Tibial artery (tissue), 4 donors: Measurements from ENCODE around the gene STARD9.

Experiments
- DNase-seq, 2 donors: peaks; one replicate each; pipeline ENCODE4 v3.0.0-alpha.2; 2019
- H3K27ac ChIP-seq, 2 donors: fragments of 200-600 bp; sonication (generic) in 1 of 2; 1 replicate in 1 of 2; 2 replicates in 1 of 2; pipeline ENCODE4 v1.5.1; 2018 to 2019; ENCODE audit warnings: mild to moderate bottlenecking in 1 of 2
- H3K27me3 ChIP-seq, 2 donors: fragments of 200-600 bp; sonication (generic) in 1 of 2; one replicate each; pipeline versions ENCODE4 v1.5.1 to v1.6.0; 2016 to 2019
- H3K36me3 ChIP-seq, 3 donors: fragments of 200-600 bp; sonication (generic) in 2 of 3; one replicate each; pipeline ENCODE4 v1.5.1; 2016 to 2019; ENCODE audit warnings: mild to moderate bottlenecking in 2 of 3
- H3K4me1 ChIP-seq, 4 donors: fragments of 200-600 bp; sonication (generic) in 2 of 4; 1 replicate in 3 of 4; 2 replicates in 1 of 4; pipeline ENCODE4 v1.5.1; 2016 to 2019
- H3K4me3 ChIP-seq, 2 donors: fragments of 200-600 bp; sonication (generic) in 1 of 2; 1 replicate in 1 of 2; 2 replicates in 1 of 2; pipeline ENCODE4 v1.5.1; 2018 to 2019; ENCODE audit warnings: mild to moderate bottlenecking in 2 of 2
- H3K9me3 ChIP-seq, 3 donors: fragments of 200-600 bp; sonication (generic) in 1 of 3; one replicate each; pipeline ENCODE4 v1.5.1; 2016 to 2019
- intact Hi-C: fragments of 100-400 bp; cut with DNase I; formaldehyde crosslinking; loops from one replicate; pipeline ENCODE4 v1.15.0; 2023; ENCODE audit warnings: low total_unique reads
- TF ChIP-seq, protein P1 (sequence below), 2 experiments: fragments of 200-600 bp in 1 of 2; fragments of 450-650 bp in 1 of 2; IDR thresholded peaks; one replicate each; pipeline ENCODE4 v1.5.1; 2017 to 2019; ENCODE audit warnings: antibody characterized with exemption in 2 of 2, mild to moderate bottlenecking in 1 of 2, moderate library complexity in 1 of 2

The STARD9 gene

DNA sequence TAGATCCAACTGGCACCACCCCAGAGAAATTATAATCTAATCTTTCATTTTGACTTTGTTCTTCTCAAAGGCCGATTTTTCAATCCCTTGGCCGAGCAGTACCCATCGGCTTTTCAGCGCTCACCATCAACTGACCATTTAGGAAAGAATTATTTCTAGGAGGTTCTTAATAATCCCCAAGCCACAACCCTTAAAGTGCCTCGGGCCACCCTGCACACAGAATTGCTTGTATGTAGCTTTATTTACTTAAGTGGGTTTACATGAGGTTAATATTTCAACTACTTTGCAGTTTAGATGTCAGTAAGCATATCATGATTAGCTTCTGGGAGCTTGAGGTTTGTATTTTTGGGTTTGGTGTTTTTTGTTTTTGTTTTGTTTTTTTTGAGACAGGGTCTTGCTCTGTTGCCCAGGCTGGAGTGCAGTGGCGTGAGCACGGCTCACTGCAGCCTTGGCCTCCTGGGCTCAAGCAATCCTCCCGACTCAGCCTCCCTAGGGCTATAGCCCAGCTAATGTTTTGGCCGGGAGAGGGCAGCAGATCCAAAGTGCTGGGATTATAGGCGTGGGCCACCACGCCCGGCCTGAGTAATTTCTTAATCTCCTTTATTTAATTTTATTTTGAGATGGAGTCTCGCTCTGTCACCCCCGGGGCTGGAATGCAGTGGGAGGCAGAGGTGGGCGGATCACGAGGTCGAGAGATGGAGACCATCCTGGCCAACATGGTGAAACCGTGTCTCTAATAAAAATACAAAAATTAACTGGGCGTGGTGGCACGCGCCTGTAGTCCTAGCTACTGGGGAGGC is 162.3 kb downstream of the STARD9 start:
- TF ChIP-seq, protein P1, sequence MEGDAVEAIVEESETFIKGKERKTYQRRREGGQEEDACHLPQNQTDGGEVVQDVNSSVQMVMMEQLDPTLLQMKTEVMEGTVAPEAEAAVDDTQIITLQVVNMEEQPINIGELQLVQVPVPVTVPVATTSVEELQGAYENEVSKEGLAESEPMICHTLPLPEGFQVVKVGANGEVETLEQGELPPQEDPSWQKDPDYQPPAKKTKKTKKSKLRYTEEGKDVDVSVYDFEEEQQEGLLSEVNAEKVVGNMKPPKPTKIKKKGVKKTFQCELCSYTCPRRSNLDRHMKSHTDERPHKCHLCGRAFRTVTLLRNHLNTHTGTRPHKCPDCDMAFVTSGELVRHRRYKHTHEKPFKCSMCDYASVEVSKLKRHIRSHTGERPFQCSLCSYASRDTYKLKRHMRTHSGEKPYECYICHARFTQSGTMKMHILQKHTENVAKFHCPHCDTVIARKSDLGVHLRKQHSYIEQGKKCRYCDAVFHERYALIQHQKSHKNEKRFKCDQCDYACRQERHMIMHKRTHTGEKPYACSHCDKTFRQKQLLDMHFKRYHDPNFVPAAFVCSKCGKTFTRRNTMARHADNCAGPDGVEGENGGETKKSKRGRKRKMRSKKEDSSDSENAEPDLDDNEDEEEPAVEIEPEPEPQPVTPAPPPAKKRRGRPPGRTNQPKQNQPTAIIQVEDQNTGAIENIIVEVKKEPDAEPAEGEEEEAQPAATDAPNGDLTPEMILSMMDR (IDR thresholded peaks at IDR 0.05): no peak
- no peaks in the 10 kb centered on the region for H3K9me3 ChIP-seq
- peaks cover 0 to 23% (median 12%) of the 10 kb centered on the region in 4 donors for H3K4me1 ChIP-seq
- peak; percentile 16 to 65 for DNase-seq
- H3K36me3 ChIP-seq: peaks cover 10 to 30% (median 22%) of the 10 kb centered on the region in 3 donors
- no peaks in the 10 kb centered on the region for H3K27me3 ChIP-seq
- intact Hi-C loops: loop anchor here (10.0 kb wide), 1 partner anchor 187 kb away; the partner anchor contains the start of gene TTBK2
- H3K27ac ChIP-seq: peak overlapping the region; percentile 82 to 83
- peak overlapping the region; percentile 70 to 91 for H3K4me3 ChIP-seq

GRCh38 chr15:42741710-42742109 is 166.3 kb downstream of the STARD9 start:
- H3K27me3 ChIP-seq: no peaks in the 10 kb centered on the region
- H3K9me3 ChIP-seq: no peaks in the 10 kb centered on the region
- no peak for DNase-seq
- peaks cover 0 to 8% (median 3%) of the 10 kb centered on the region in 4 donors for H3K4me1 ChIP-seq
- TF ChIP-seq, protein P1 (IDR thresholded peaks at IDR 0.05): no peak
- H3K27ac ChIP-seq: no peak overlapping the region
- intact Hi-C loops: no loop called here
- peaks cover 8 to 9% (median 8%) of the 10 kb centered on the region in 3 donors for H3K36me3 ChIP-seq
- no peak overlapping the region for H3K4me3 ChIP-seq

- H3K27me3 ChIP-seq: no peaks in the 10 kb centered on the region
- H3K4me1 ChIP-seq: peaks cover 0 to 8% (median 3%) of the 10 kb centered on the region in 4 donors
- DNase-seq: no peak
- H3K4me3 ChIP-seq: no peak overlapping the region
- TF ChIP-seq, protein P1 (IDR thresholded peaks at IDR 0.05): no peak
- no peaks in the 10 kb centered on the region for H3K9me3 ChIP-seq
- peaks cover 8 to 9% (median 8%) of the 10 kb centered on the region in 3 donors for H3K36me3 ChIP-seq
- H3K27ac ChIP-seq: no peak overlapping the region
- intact Hi-C loops: no loop called here
Observed at GRCh38 chr15:42742149-42742548, 166.7 kb downstream of the STARD9 start.

GRCh38 chr15:42744195-42744594 is 168.8 kb downstream of the STARD9 start:
- DNase-seq: no peak
- TF ChIP-seq, protein P1 (IDR thresholded peaks at IDR 0.05): no peak

GRCh38 chr15:42749266-42749665 is 173.9 kb downstream of the STARD9 start:
- no peak overlapping the region for H3K27ac ChIP-seq
- no peak overlapping the region for H3K4me3 ChIP-seq
- intact Hi-C loops: no loop called here
- peaks cover 0 to 4% (median 0%) of the 10 kb centered on the region in 3 donors for H3K9me3 ChIP-seq
- no peaks in the 10 kb centered on the region for H3K27me3 ChIP-seq
- peaks cover 34 to 42% (median 37%) of the 10 kb centered on the region in 3 donors for H3K36me3 ChIP-seq
- TF ChIP-seq, protein P1 (IDR thresholded peaks at IDR 0.05): no peak
- DNase-seq: no peak
- H3K4me1 ChIP-seq: no peaks in the 10 kb centered on the region

More at GRCh38 chr15:42744195-42744594, 168.8 kb downstream of the STARD9 start:
- no peaks in the 10 kb centered on the region for H3K4me1 ChIP-seq
- no peaks in the 10 kb centered on the region for H3K9me3 ChIP-seq
- no peak overlapping the region for H3K4me3 ChIP-seq
- no peak overlapping the region for H3K27ac ChIP-seq
- H3K36me3 ChIP-seq: peaks cover 8 to 9% (median 8%) of the 10 kb centered on the region in 3 donors
- H3K27me3 ChIP-seq: no peaks in the 10 kb centered on the region
- intact Hi-C loops: no loop called here
